Central memory CD8-positive, alpha-beta T cell (primary cell): ENCODE results near the gene ADAMTS14.

Experiments used
- ATAC-seq: fragments of 150-1000 bp; cut with Tn5 transposase; replicated peaks from 2 replicates; pipeline ENCODE4 v1.10.0; 2022; ENCODE audit warnings: mild to moderate bottlenecking, moderate FRiP score, moderate number of reproducible peaks; ENCODE audit not compliant: poor library complexity, severe bottlenecking; ENCODE audit errors: extremely low read depth
- DNase-seq, 2 donors: peaks; one replicate each; pipeline ENCODE4 v3.0.0; 2021; ENCODE audit warnings: low spot score in 2 of 2
- H3K27ac Mint-ChIP-seq: one replicate; pipeline ENCODE4 v1.8.0; 2022; ENCODE audit warnings: low read depth, mild to moderate bottlenecking, moderate library complexity, mixed read lengths
- H3K27me3 Mint-ChIP-seq: one replicate; pipeline ENCODE4 v1.8.0; 2022; ENCODE audit warnings: mixed read lengths
- H3K36me3 Mint-ChIP-seq: one replicate; pipeline ENCODE4 v1.8.0; 2022; ENCODE audit warnings: mild to moderate bottlenecking, moderate library complexity, mixed read lengths; ENCODE audit not compliant: insufficient read depth
- H3K4me1 Mint-ChIP-seq: one replicate; pipeline ENCODE4 v1.8.0; 2022; ENCODE audit warnings: mixed read lengths
- H3K4me3 Mint-ChIP-seq: one replicate; pipeline ENCODE4 v1.8.0; 2022; ENCODE audit warnings: mild to moderate bottlenecking, moderate library complexity, mixed read lengths
- H3K9me3 Mint-ChIP-seq: one replicate; pipeline ENCODE4 v1.8.0; 2022; ENCODE audit warnings: mixed read lengths

Gene ADAMTS14

DNA sequence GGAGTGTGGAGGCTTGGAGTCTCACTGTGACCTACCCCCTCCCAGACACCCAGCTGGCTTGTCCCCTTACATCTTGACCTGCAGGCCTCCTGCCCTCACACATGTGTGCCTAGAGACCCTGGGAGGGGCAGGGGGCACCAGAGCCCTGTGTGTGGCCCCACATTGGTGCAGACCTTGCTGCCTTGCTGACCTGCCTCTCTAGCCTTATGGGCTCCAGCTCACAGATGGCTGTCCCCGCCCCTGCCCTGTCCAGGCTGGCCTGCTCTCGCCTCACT, 9.4 kb downstream of the ADAMTS14 start:
- ATAC-seq (no peak), DNase-seq (no peak)
- Mint-ChIP-seq H3K4me3 (no peak overlapping the region), H3K9me3 (no peaks in the 10 kb centered on the region), H3K27ac (no peak overlapping the region), H3K36me3 (no peaks in the 10 kb centered on the region), H3K27me3 (no peaks in the 10 kb centered on the region), H3K4me1 (peaks cover 11% of the 10 kb centered on the region)

- no peaks in the 10 kb centered on the region for H3K36me3 Mint-ChIP-seq
- peaks cover 7% of the 10 kb centered on the region for H3K4me1 Mint-ChIP-seq
- ATAC-seq: no peak
- no peak overlapping the region for H3K27ac Mint-ChIP-seq
- H3K27me3 Mint-ChIP-seq: no peaks in the 10 kb centered on the region
- H3K4me3 Mint-ChIP-seq: no peak overlapping the region
- no peaks in the 10 kb centered on the region for H3K9me3 Mint-ChIP-seq
- DNase-seq: no peak
These were observed 10.8 kb downstream of the ADAMTS14 start for GRCh38 chr10:70682920-70683600.

DNA sequence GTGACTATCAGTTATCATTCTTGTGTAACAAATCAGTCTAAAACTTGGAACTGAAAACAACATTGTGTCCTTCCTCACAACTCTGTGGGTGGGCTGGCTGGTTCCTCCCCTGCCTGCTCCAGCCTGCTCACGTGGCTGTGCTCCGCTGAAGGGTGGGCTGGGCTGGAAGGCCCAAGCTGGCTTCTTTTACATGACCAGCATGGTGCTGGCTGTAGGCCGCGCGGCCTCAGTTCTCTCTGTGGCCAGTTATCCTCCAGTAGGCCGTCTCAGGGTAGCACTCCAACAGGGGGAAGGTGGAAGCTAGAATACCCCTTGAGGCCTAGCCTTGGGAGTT, 11.3 kb downstream of the ADAMTS14 start:
- Mint-ChIP-seq H3K4me3 (no peak overlapping the region), H3K4me1 (peaks cover 5% of the 10 kb centered on the region), H3K36me3 (no peaks in the 10 kb centered on the region), H3K27ac (no peak overlapping the region), H3K27me3 (no peaks in the 10 kb centered on the region), H3K9me3 (no peaks in the 10 kb centered on the region)
- DNase-seq (no peak), ATAC-seq (no peak)

- H3K27ac Mint-ChIP-seq: no peak overlapping the region
- no peaks in the 10 kb centered on the region for H3K36me3 Mint-ChIP-seq
- H3K9me3 Mint-ChIP-seq: no peaks in the 10 kb centered on the region
- ATAC-seq (no peak), DNase-seq (no peak)
- no peaks in the 10 kb centered on the region for H3K27me3 Mint-ChIP-seq
- H3K4me3 Mint-ChIP-seq: no peak overlapping the region
- H3K4me1 Mint-ChIP-seq: peaks cover 1% of the 10 kb centered on the region
These were observed 11.6 kb downstream of the ADAMTS14 start for GRCh38 chr10:70683940-70684339.

- Mint-ChIP-seq H3K36me3 (no peaks in the 10 kb centered on the region), H3K4me3 (no peak overlapping the region), H3K9me3 (no peaks in the 10 kb centered on the region), H3K27me3 (no peaks in the 10 kb centered on the region), H3K27ac (no peak overlapping the region), H3K4me1 (no peaks in the 10 kb centered on the region)
- ATAC-seq: no peak
- no peak for DNase-seq
These were observed 12.1 kb downstream of the ADAMTS14 start for GRCh38 chr10:70684374-70684773.

GRCh38 chr10:70684839-70685454, 12.6 kb downstream of the ADAMTS14 start:
- Mint-ChIP-seq H3K36me3 (no peaks in the 10 kb centered on the region), H3K4me3 (no peak overlapping the region), H3K27me3 (no peaks in the 10 kb centered on the region), H3K9me3 (no peaks in the 10 kb centered on the region), H3K27ac (no peak overlapping the region), H3K4me1 (no peaks in the 10 kb centered on the region)
- DNase-seq (no peak), ATAC-seq (no peak)

- H3K4me3 Mint-ChIP-seq: no peak overlapping the region
- no peaks in the 10 kb centered on the region for H3K27me3 Mint-ChIP-seq
- no peak for ATAC-seq
- no peaks in the 10 kb centered on the region for H3K36me3 Mint-ChIP-seq
- DNase-seq: no peak
- no peaks in the 10 kb centered on the region for H3K4me1 Mint-ChIP-seq
- H3K9me3 Mint-ChIP-seq: no peaks in the 10 kb centered on the region
- no peak overlapping the region for H3K27ac Mint-ChIP-seq
These were observed 13.2 kb downstream of the ADAMTS14 start for GRCh38 chr10:70685455-70685911.

- DNase-seq: no peak
- H3K27me3 Mint-ChIP-seq: no peaks in the 10 kb centered on the region
- no peaks in the 10 kb centered on the region for H3K4me1 Mint-ChIP-seq
- no peaks in the 10 kb centered on the region for H3K36me3 Mint-ChIP-seq
- no peak overlapping the region for H3K4me3 Mint-ChIP-seq
- no peaks in the 10 kb centered on the region for H3K9me3 Mint-ChIP-seq
- H3K27ac Mint-ChIP-seq: no peak overlapping the region
- ATAC-seq: no peak
These were observed 16.5 kb downstream of the ADAMTS14 start for GRCh38 chr10:70688828-70689227.

DNA sequence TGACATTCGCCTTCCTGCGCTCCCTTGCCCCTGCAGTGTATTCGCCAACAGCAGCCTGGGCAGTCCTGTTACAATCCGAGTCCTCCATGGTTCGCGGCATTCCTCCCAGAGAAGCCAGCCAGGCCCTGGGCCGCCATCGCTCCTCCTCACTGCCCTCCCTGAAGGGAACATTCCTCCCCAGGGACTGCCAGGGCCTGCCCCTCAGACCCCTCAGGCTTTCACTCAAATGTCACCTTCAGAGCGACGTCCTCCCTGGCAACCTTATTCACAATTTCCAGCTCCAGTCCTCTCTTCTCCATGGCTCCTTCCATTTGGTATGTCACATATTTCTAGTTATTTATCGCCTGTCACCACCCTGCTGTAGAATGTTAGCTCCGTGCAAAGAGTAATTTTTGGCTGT, 17.4 kb downstream of the ADAMTS14 start:
- Mint-ChIP-seq H3K27ac (no peak overlapping the region), H3K4me3 (no peak overlapping the region), H3K4me1 (no peaks in the 10 kb centered on the region), H3K9me3 (no peaks in the 10 kb centered on the region), H3K27me3 (no peaks in the 10 kb centered on the region), H3K36me3 (no peaks in the 10 kb centered on the region)
- ATAC-seq (no peak), DNase-seq (no peak)

GRCh38 chr10:70690589-70690988, 18.3 kb downstream of the ADAMTS14 start:
- Mint-ChIP-seq H3K4me1 (no peaks in the 10 kb centered on the region), H3K27me3 (no peaks in the 10 kb centered on the region), H3K9me3 (no peaks in the 10 kb centered on the region), H3K27ac (no peak overlapping the region), H3K36me3 (no peaks in the 10 kb centered on the region), H3K4me3 (no peak overlapping the region)
- no peak for ATAC-seq
- no peak for DNase-seq

GRCh38 chr10:70691611-70692010, 19.3 kb downstream of the ADAMTS14 start:
- H3K4me3 Mint-ChIP-seq: no peak overlapping the region

GRCh38 chr10:70692043-70692603, 19.8 kb downstream of the ADAMTS14 start:
- Mint-ChIP-seq H3K4me3 (no peak overlapping the region), H3K27ac (no peak overlapping the region), H3K27me3 (no peaks in the 10 kb centered on the region), H3K36me3 (no peaks in the 10 kb centered on the region), H3K4me1 (no peaks in the 10 kb centered on the region), H3K9me3 (no peaks in the 10 kb centered on the region)
- ATAC-seq: no peak
- DNase-seq: no peak

More at GRCh38 chr10:70691611-70692010, 19.3 kb downstream of the ADAMTS14 start:
- Mint-ChIP-seq H3K27me3 (no peaks in the 10 kb centered on the region), H3K9me3 (no peaks in the 10 kb centered on the region), H3K36me3 (no peaks in the 10 kb centered on the region), H3K4me1 (no peaks in the 10 kb centered on the region), H3K27ac (no peak overlapping the region)
- DNase-seq: no peak
- no peak for ATAC-seq

DNA sequence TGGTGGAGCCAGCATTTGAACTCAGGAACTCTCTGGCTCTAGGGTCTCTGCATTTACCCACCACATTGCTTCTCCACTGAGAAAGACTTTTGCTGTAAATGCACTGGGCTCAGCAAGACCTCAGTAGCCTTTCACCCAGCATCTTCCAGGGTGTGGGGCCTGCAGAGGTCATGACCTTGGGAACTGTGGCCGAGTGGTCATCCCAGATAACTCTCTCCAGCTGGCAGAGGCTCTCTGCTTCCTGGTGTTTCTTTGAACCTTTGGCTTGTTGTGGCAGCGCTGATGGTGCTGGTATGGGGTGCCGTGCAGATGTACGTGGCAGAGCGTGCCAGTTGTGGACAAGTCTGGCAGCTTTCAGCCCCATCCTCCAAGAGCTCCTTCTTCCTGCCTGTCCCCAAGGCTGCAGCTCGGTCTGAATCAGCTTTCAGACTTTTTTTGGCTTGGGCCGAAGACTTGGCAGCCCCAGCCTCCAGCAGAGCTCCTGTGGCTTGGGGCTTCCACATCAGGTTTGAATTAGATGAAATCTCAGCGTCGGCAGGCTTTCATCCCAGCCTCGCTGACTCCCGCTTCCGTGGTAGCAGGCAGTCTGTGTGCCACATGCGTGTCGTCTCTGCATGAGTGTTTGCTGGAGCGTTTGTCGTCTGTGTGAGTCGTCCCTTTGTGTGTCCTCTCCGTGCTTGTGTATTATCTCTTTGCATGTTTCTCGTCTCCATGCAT, 21.5 kb downstream of the ADAMTS14 start:
- no peaks in the 10 kb centered on the region for H3K9me3 Mint-ChIP-seq
- DNase-seq (no peak), ATAC-seq (no peak)
- H3K27ac Mint-ChIP-seq: no peak overlapping the region
- H3K4me1 Mint-ChIP-seq: no peaks in the 10 kb centered on the region
- no peaks in the 10 kb centered on the region for H3K27me3 Mint-ChIP-seq
- H3K36me3 Mint-ChIP-seq: no peaks in the 10 kb centered on the region
- no peak overlapping the region for H3K4me3 Mint-ChIP-seq
